Lower leg skin (tissue), 3 donors: ENCODE measurements around the gene CYP20A1.

Source experiments
- POLR2A ChIP-seq, 2 donors: fragments of 450-650 bp; IDR thresholded peaks; one replicate each; pipeline ENCODE4 v1.6.1; 2016 to 2017; ENCODE audit warnings: antibody characterized with exemption in 2 of 2, mild to moderate bottlenecking in 1 of 2, moderate library complexity in 1 of 2
- TF ChIP-seq, protein P1 (sequence below), 3 donors: fragments of 450-650 bp; IDR thresholded peaks; one replicate each; pipeline ENCODE4 v1.5.1; 2016; ENCODE audit warnings: antibody characterized with exemption in 3 of 3, mild to moderate bottlenecking in 3 of 3, moderate library complexity in 2 of 3

DNA sequence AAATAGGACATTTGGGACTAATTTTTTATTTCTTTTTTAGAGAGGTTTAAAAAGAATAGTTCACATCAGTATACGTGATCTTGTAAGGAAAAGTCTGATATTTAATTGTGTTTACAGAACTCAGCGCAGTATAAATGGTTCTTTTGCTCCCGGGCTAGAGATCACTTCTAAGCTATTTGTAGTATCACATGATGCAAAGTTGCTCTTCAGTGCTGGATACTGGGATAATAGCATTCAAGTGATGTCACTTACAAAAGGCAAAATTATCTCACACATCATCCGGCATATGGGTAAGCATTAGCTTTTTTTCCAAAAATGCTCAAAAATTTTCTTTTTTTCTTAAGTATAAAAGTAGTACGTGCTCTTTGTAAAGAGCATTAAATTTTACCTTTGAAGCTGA lies 37.4 kb upstream of the CYP20A1 start:
- TF ChIP-seq, protein P1, sequence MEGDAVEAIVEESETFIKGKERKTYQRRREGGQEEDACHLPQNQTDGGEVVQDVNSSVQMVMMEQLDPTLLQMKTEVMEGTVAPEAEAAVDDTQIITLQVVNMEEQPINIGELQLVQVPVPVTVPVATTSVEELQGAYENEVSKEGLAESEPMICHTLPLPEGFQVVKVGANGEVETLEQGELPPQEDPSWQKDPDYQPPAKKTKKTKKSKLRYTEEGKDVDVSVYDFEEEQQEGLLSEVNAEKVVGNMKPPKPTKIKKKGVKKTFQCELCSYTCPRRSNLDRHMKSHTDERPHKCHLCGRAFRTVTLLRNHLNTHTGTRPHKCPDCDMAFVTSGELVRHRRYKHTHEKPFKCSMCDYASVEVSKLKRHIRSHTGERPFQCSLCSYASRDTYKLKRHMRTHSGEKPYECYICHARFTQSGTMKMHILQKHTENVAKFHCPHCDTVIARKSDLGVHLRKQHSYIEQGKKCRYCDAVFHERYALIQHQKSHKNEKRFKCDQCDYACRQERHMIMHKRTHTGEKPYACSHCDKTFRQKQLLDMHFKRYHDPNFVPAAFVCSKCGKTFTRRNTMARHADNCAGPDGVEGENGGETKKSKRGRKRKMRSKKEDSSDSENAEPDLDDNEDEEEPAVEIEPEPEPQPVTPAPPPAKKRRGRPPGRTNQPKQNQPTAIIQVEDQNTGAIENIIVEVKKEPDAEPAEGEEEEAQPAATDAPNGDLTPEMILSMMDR (IDR thresholded peaks at IDR 0.05) = no peak
- no peak for TF ChIP-seq POLR2A (IDR thresholded peaks at IDR 0.05)
